Measurements from ENCODE around the gene MAGI2.
"Not testable (repeated sequence)": the region's sequence is repeated elsewhere in the genome, so short reads cannot be mapped to it uniquely, and the experiment has no call there.

MAGI2 gene

GRCh38 chr7:78007231-78007630 lies 1446.2 kb downstream of the MAGI2 start:
- DNase-seq: no peak

GRCh38 chr7:78006063-78006755 lies 1447.3 kb downstream of the MAGI2 start:
- no peak for DNase-seq

GRCh38 chr7:78002715-78003114 lies 1450.8 kb downstream of the MAGI2 start:
- DNase-seq: no peak

- DNase-seq: no peak
These were observed 1451.4 kb downstream of the MAGI2 start for GRCh38 chr7:78002021-78002420.

- DNase-seq: not testable (repeated sequence)
These were observed 1454.3 kb downstream of the MAGI2 start for GRCh38 chr7:77999168-77999567.

GRCh38 chr7:77995717-77996116 lies 1457.8 kb downstream of the MAGI2 start:
- DNase-seq: no peak

GRCh38 chr7:77993838-77994237 lies 1459.6 kb downstream of the MAGI2 start:
- DNase-seq: no peak

GRCh38 chr7:77991656-77992055 lies 1461.8 kb downstream of the MAGI2 start:
- no peak for DNase-seq

GRCh38 chr7:77989981-77990566 lies 1463.4 kb downstream of the MAGI2 start:
- DNase-seq: no peak

- no peak for DNase-seq
These were observed 1467.5 kb downstream of the MAGI2 start for GRCh38 chr7:77985974-77986339.

- no peak for DNase-seq
These were observed 1468.1 kb downstream of the MAGI2 start for GRCh38 chr7:77985232-77985973.

- DNase-seq: no peak
These were observed 1469.5 kb downstream of the MAGI2 start for GRCh38 chr7:77983973-77984372.

- no peak for DNase-seq
These were observed 1470.4 kb downstream of the MAGI2 start for GRCh38 chr7:77982926-77983550.

- no peak for DNase-seq
These were observed 1473.3 kb downstream of the MAGI2 start for GRCh38 chr7:77980087-77980713.

- no peak for DNase-seq
These were observed 1474.2 kb downstream of the MAGI2 start for GRCh38 chr7:77979219-77979618.

- DNase-seq: no peak
These were observed 1477.6 kb downstream of the MAGI2 start for GRCh38 chr7:77975672-77976480.

GRCh38 chr7:77971726-77972125 lies 1481.7 kb downstream of the MAGI2 start:
- no peak for DNase-seq

GRCh38 chr7:77967429-77967828 lies 1486.0 kb downstream of the MAGI2 start:
- no peak for DNase-seq
